SK-N-SH (cell line): Measurements from ENCODE around the gene ENTPD1. TPM values are rescaled to one million over a fixed set of nuclear protein-coding genes. Genes with fewer than 3 reads are reported as not detected.

Experiments
- CTCF ChIA-PET: fragments of 300-600, 350-600 bp; formaldehyde crosslinking; extraction: SDS; loops from one replicate; lab custom pipeline; 2021; lab: Yijun Ruan, JAX
- POLR2A ChIA-PET: fragments of 350-600 bp; sonication (Branson Sonifier 250); formaldehyde crosslinking; extraction: SDS; loops from one replicate; lab custom pipeline; 2020; ENCODE audit warnings: antibody characterized with exemption, inconsistent platforms; lab: Yijun Ruan, JAX
- DNase-seq: peaks from one replicate; pipeline ENCODE4 v3.0.0; 2012
- H2AFZ ChIP-seq: fragments of 200-600 bp; sonication (generic); 2 replicates; pipeline ENCODE4 v1.8.1; 2016; ENCODE audit warnings: antibody characterized with exemption, mild to moderate bottlenecking, low read depth
- H3F3A ChIP-seq: fragments of 200-600 bp; sonication (generic); replicated peaks from 2 replicates; pipeline ENCODE3; 2016; ENCODE audit warnings: antibody characterized with exemption, mild to moderate bottlenecking; ENCODE audit not compliant: insufficient read depth
- H3K27ac ChIP-seq, 2 experiments: fragments of 200-500 bp in 1 of 2; fragments of 200-600 bp in 1 of 2; sonication (Bioruptor generic) in 1 of 2; sonication (generic), shearing (Covaris generic) in 1 of 2; 2 replicates each; pipeline versions ENCODE4 v1.5.1 to v1.6.1; 2014 to 2016; ENCODE audit warnings: low read depth in 2 of 2, inconsistent platforms in 1 of 2, low read length in 1 of 2, mild to moderate bottlenecking in 1 of 2, mixed read lengths in 1 of 2
- H3K27me3 ChIP-seq: fragments of 200-600 bp; sonication (generic), shearing (Covaris generic); 2 replicates; pipeline ENCODE4 v1.6.1; 2016; ENCODE audit warnings: mixed run types; ENCODE audit not compliant: insufficient read depth
- H3K36me3 ChIP-seq, 2 experiments: fragments of 200-500 bp in 1 of 2; fragments of 200-600 bp in 1 of 2; sonication (Bioruptor generic) in 1 of 2; sonication (generic) in 1 of 2; replicated peaks in 1 of 2; 2 replicates each; pipeline versions ENCODE3 to v1.5.1; 2014 to 2016; ENCODE audit warnings: low read length in 1 of 2, mild to moderate bottlenecking in 1 of 2; ENCODE audit not compliant: insufficient read depth in 2 of 2, control insufficient read depth in 1 of 2
- H3K4me1 ChIP-seq, 2 experiments: fragments of 200-500 bp in 1 of 2; fragments of 200-600 bp in 1 of 2; sonication (Bioruptor generic) in 1 of 2; sonication (generic), shearing (Covaris generic) in 1 of 2; 2 replicates each; pipeline versions ENCODE4 v1.5.1 to v1.6.1; 2014 to 2016; ENCODE audit warnings: low read depth in 1 of 2, low read length in 1 of 2, mixed run types in 1 of 2; ENCODE audit not compliant: insufficient read depth in 2 of 2, control insufficient read depth in 1 of 2
- H3K4me2 ChIP-seq: fragments of 200-600 bp; sonication (generic), shearing (Covaris generic); 2 replicates; pipeline ENCODE4 v1.6.1; 2017; ENCODE audit warnings: mixed run types
- H3K4me3 ChIP-seq, 2 experiments: fragments of 200-500 bp in 1 of 2; fragments of 200-600 bp in 1 of 2; sonication (Bioruptor generic) in 1 of 2; sonication (generic), shearing (Covaris generic) in 1 of 2; 2 replicates each; pipeline versions ENCODE4 v1.5.1 to v1.8.1; 2014 to 2016; ENCODE audit warnings: low read depth in 2 of 2, inconsistent platforms in 1 of 2, low read length in 1 of 2, mild to moderate bottlenecking in 1 of 2, mixed read lengths in 1 of 2, moderate library complexity in 1 of 2
- H3K79me2 ChIP-seq: fragments of 200-600 bp; sonication (generic); 2 replicates; pipeline ENCODE4 v1.8.1; 2017; ENCODE audit warnings: mild to moderate bottlenecking; ENCODE audit not compliant: insufficient read depth
- H3K9ac ChIP-seq: fragments of 200-600 bp; sonication (generic); 2 replicates; pipeline ENCODE4 v1.6.1; 2017; ENCODE audit warnings: mixed run types
- H3K9me2 ChIP-seq: fragments of 200-600 bp; sonication (generic); 2 replicates; pipeline ENCODE4 v1.6.1; 2017; ENCODE audit warnings: mixed run types
- H3K9me3 ChIP-seq: fragments of 200-600 bp; sonication (generic); 2 replicates; pipeline ENCODE4 v1.6.1; 2017; ENCODE audit warnings: mixed run types, mild to moderate bottlenecking, moderate library complexity
- H4K20me1 ChIP-seq: fragments of 200-600 bp; sonication (generic); 2 replicates; pipeline ENCODE4 v1.6.1; 2017; ENCODE audit warnings: mild to moderate bottlenecking, mixed run types; ENCODE audit not compliant: insufficient read depth
- CHD2 ChIP-seq: fragments of 150-350 bp; IDR thresholded peaks from 2 replicates; pipeline ENCODE4 v1.6.1; 2018; ENCODE audit warnings: low read length; ENCODE audit not compliant: partially characterized antibody
- ELF1 ChIP-seq: IDR thresholded peaks from 2 replicates; pipeline ENCODE4 v1.4.0; 2012
- EP300 ChIP-seq, 2 experiments: IDR thresholded peaks; 2 replicates each; pipeline versions ENCODE4 v1.4.0 to v1.6.1; 2012; ENCODE audit warnings: borderline replicate concordance in 1 of 2, low read depth in 1 of 2, low read length in 1 of 2
- EZH2phosphoT487 ChIP-seq: fragments of 200-600 bp; sonication (generic); IDR thresholded peaks from 2 replicates; pipeline ENCODE4 v1.6.1; 2017; ENCODE audit warnings: low read depth, mixed run types, mild to moderate bottlenecking, antibody characterized with exemption, moderate library complexity, borderline replicate concordance
- FOSL2 ChIP-seq: IDR thresholded peaks from 2 replicates; pipeline ENCODE4 v1.4.0; 2012; ENCODE audit warnings: low read depth, mild to moderate bottlenecking, moderate library complexity, borderline replicate concordance
- FOXJ3 ChIP-seq: sonication (generic); formaldehyde crosslinking; IDR thresholded peaks from 2 replicates; pipeline ENCODE4 v1.5.1; 2020; ENCODE audit warnings: mild to moderate bottlenecking, missing genetic modification reagents
- GABPA ChIP-seq: IDR thresholded peaks from 2 replicates; pipeline ENCODE4 v1.4.0; 2012; ENCODE audit warnings: low read depth, mild to moderate bottlenecking
- GATA2 ChIP-seq: sonication (generic); formaldehyde crosslinking; IDR thresholded peaks from 2 replicates; pipeline ENCODE4 v1.5.0; 2020; ENCODE audit warnings: mild to moderate bottlenecking, missing genetic modification reagents
- MEF2A ChIP-seq: IDR thresholded peaks from 2 replicates; pipeline ENCODE4 v1.4.0; 2012; ENCODE audit warnings: low read depth, borderline replicate concordance
- NRF1 ChIP-seq: IDR thresholded peaks from 2 replicates; pipeline ENCODE4 v1.6.1; 2012; ENCODE audit warnings: low read depth, mild to moderate bottlenecking, low read length
- RCOR1 ChIP-seq: fragments of 150-350 bp; IDR thresholded peaks from 2 replicates; pipeline ENCODE4 v1.6.1; 2017; ENCODE audit warnings: antibody characterized with exemption, low read length
- RFX5 ChIP-seq: IDR thresholded peaks from 2 replicates; pipeline ENCODE4 v1.6.1; 2012; ENCODE audit warnings: mild to moderate bottlenecking, improper control_type of control experiment, low read length
- SMC3 ChIP-seq: IDR thresholded peaks from 2 replicates; pipeline ENCODE4 v1.6.1; 2012; ENCODE audit warnings: low read depth, low read length, improper control_type of control experiment
- TCF12 ChIP-seq: IDR thresholded peaks from 2 replicates; pipeline ENCODE4 v1.4.0; 2012
- TEAD4 ChIP-seq: IDR thresholded peaks from 2 replicates; pipeline ENCODE4 v1.4.0; 2012; ENCODE audit warnings: mild to moderate bottlenecking, borderline replicate concordance; ENCODE audit not compliant: insufficient read depth
- polyA plus RNA-seq, 3 experiments: library from polyadenylated mRNA; depleted of rRNA; stranded (reverse); fragments of >200 nt; gene quantifications; 2 replicates each; pipeline ENCODE4 v1.2.3, GENCODE V29; 2012
- TF ChIP-seq, protein P1 (sequence below): fragments of 200-600 bp; sonication (generic); IDR thresholded peaks from 2 replicates; pipeline ENCODE4 v1.6.1; 2017; ENCODE audit warnings: antibody characterized with exemption, mild to moderate bottlenecking, moderate library complexity
- TF ChIP-seq, protein P2 (sequence below): IDR thresholded peaks from 2 replicates; pipeline ENCODE4 v1.4.0; 2012; ENCODE audit warnings: low read depth
- TF ChIP-seq, protein P3 (sequence below): fragments of 150-350 bp; IDR thresholded peaks from 2 replicates; pipeline ENCODE4 v1.6.1; 2017; ENCODE audit warnings: antibody characterized with exemption, low read length, low read depth, borderline replicate concordance
- TF ChIP-seq, protein P4 (sequence below): IDR thresholded peaks from 2 replicates; pipeline ENCODE4; 2012
- TF ChIP-seq, protein P5 (sequence below): IDR thresholded peaks from 2 replicates; pipeline ENCODE4 v1.4.0; 2012; ENCODE audit warnings: low read depth, borderline replicate concordance

The ENTPD1 gene
- polyA plus RNA-seq, 1 of the 3 experiments (the other 2 are of a cell fraction): 0.02 TPM

DNA sequence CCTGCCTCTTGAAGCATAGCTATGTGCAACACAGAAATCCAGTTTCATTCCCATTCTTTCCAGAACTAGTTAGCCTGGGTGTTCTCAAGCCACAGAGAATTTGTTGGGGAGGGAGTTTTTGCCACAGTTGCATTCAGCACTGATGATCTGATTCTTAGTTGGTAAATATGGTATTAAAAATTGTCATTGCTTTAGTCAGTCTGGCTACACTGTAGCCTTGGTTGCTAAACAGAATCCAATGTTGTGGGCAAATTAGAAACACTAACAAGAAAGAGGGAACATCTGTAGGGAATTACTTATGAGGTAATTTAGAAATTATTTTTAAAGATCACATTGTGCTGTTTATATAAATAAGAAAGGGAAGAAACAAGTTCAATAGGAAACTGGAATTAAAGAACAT, 94.8 kb downstream of the ENTPD1 start:
- H3K4me3 ChIP-seq: no peak overlapping the region
- CTCF ChIA-PET: interaction anchor here (0.6 kb wide), 1 partner anchor 9 kb away, joined by 3 read pairs; no protein-coding TSS in a partner anchor
- POLR2A ChIA-PET: no interaction called here
- no peak overlapping the region for H3K9ac ChIP-seq
- DNase-seq: no peak
- no peaks in the 10 kb centered on the region for H3K9me3 ChIP-seq
- no peak overlapping the region for H3K4me2 ChIP-seq
- TF ChIP-seq FOXJ3 (no peak), RCOR1 (no peak), CHD2 (no peak), TEAD4 (no peak), FOSL2 (no peak), RFX5 (no peak), EZH2phosphoT487 (no peak), NRF1 (no peak), GABPA (no peak), EP300 (IDR thresholded peaks at IDR 0.05; ENCODE audit: borderline replicate concordance in 1 of 2, low read depth in 1 of 2, low read length in 1 of 2) (no peak), SMC3 (no peak), GATA2 (no peak), MEF2A (no peak), TCF12 (no peak), ELF1 (no peak)
- TF ChIP-seq, protein P1, sequence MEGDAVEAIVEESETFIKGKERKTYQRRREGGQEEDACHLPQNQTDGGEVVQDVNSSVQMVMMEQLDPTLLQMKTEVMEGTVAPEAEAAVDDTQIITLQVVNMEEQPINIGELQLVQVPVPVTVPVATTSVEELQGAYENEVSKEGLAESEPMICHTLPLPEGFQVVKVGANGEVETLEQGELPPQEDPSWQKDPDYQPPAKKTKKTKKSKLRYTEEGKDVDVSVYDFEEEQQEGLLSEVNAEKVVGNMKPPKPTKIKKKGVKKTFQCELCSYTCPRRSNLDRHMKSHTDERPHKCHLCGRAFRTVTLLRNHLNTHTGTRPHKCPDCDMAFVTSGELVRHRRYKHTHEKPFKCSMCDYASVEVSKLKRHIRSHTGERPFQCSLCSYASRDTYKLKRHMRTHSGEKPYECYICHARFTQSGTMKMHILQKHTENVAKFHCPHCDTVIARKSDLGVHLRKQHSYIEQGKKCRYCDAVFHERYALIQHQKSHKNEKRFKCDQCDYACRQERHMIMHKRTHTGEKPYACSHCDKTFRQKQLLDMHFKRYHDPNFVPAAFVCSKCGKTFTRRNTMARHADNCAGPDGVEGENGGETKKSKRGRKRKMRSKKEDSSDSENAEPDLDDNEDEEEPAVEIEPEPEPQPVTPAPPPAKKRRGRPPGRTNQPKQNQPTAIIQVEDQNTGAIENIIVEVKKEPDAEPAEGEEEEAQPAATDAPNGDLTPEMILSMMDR: no peak
- TF ChIP-seq, protein P2, sequence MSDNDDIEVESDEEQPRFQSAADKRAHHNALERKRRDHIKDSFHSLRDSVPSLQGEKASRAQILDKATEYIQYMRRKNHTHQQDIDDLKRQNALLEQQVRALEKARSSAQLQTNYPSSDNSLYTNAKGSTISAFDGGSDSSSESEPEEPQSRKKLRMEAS: no peak
- TF ChIP-seq, protein P3, sequence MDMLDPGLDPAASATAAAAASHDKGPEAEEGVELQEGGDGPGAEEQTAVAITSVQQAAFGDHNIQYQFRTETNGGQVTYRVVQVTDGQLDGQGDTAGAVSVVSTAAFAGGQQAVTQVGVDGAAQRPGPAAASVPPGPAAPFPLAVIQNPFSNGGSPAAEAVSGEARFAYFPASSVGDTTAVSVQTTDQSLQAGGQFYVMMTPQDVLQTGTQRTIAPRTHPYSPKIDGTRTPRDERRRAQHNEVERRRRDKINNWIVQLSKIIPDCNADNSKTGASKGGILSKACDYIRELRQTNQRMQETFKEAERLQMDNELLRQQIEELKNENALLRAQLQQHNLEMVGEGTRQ: no peak
- TF ChIP-seq, protein P4, sequence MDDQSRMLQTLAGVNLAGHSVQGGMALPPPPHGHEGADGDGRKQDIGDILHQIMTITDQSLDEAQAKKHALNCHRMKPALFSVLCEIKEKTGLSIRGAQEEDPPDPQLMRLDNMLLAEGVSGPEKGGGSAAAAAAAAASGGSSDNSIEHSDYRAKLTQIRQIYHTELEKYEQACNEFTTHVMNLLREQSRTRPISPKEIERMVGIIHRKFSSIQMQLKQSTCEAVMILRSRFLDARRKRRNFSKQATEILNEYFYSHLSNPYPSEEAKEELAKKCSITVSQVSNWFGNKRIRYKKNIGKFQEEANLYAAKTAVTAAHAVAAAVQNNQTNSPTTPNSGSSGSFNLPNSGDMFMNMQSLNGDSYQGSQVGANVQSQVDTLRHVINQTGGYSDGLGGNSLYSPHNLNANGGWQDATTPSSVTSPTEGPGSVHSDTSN: no peak
- TF ChIP-seq, protein P5, sequence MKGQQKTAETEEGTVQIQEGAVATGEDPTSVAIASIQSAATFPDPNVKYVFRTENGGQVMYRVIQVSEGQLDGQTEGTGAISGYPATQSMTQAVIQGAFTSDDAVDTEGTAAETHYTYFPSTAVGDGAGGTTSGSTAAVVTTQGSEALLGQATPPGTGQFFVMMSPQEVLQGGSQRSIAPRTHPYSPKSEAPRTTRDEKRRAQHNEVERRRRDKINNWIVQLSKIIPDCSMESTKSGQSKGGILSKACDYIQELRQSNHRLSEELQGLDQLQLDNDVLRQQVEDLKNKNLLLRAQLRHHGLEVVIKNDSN: no peak
- no peak overlapping the region for H2AFZ ChIP-seq
- no peaks in the 10 kb centered on the region for H3K9me2 ChIP-seq
- H3K4me1 ChIP-seq: no peaks in the 10 kb centered on the region
- H4K20me1 ChIP-seq: no peaks in the 10 kb centered on the region
- no peak overlapping the region for H3K27ac ChIP-seq
- no peaks in the 10 kb centered on the region for H3F3A ChIP-seq
- no peaks in the 10 kb centered on the region for H3K79me2 ChIP-seq
- no peaks in the 10 kb centered on the region for H3K27me3 ChIP-seq
- H3K36me3 ChIP-seq: no peaks in the 10 kb centered on the region
